BLaER1 (cell line): Measurements from ENCODE around the gene DCDC2.
"Not testable (repeated sequence)": the region's sequence is repeated elsewhere in the genome, so short reads cannot be mapped to it uniquely, and the experiment has no call there.

Experiments used
- H3K27ac ChIP-seq: shearing (Covaris generic); formaldehyde crosslinking; 2 replicates; pipeline ENCODE4 v1.8.1; 2022
- H3K27me3 ChIP-seq: shearing (Covaris generic); formaldehyde crosslinking; 2 replicates; pipeline ENCODE4 v1.8.1; 2022
- H3K36me3 ChIP-seq: shearing (Covaris generic); formaldehyde crosslinking; 2 replicates; pipeline ENCODE4 v1.8.1; 2022
- H3K4me1 ChIP-seq: shearing (Covaris generic); formaldehyde crosslinking; 2 replicates; pipeline ENCODE4 v1.8.1; 2022
- H3K4me2 ChIP-seq: shearing (Covaris generic); formaldehyde crosslinking; 2 replicates; pipeline ENCODE4 v1.8.1; 2022
- H3K4me3 ChIP-seq: shearing (Covaris generic); formaldehyde crosslinking; 2 replicates; pipeline ENCODE4 v1.8.1; 2022
- H3K9ac ChIP-seq: shearing (Covaris generic); formaldehyde crosslinking; 2 replicates; pipeline ENCODE4 v1.8.1; 2022
- H3K9me3 ChIP-seq: shearing (Covaris generic); formaldehyde crosslinking; 2 replicates; pipeline ENCODE4 v1.8.1; 2022
- H4K20me1 ChIP-seq: shearing (Covaris generic); formaldehyde crosslinking; 2 replicates; pipeline ENCODE4 v1.8.1; 2022
- Cebpa-rat ChIP-seq: shearing (Covaris generic); IDR thresholded peaks from 2 replicates; pipeline ENCODE4 v1.8.1; 2022

DCDC2 gene

GRCh38 chr6:24381476-24382219 lies 23.8 kb upstream of the DCDC2 start:
- H3K9ac ChIP-seq = no peak overlapping the region
- H3K36me3 ChIP-seq = no peaks in the 10 kb centered on the region
- no peak overlapping the region for H3K27ac ChIP-seq
- no peaks in the 10 kb centered on the region for H4K20me1 ChIP-seq
- H3K9me3 ChIP-seq = no peaks in the 10 kb centered on the region
- TF ChIP-seq Cebpa-rat = no peak
- H3K4me3 ChIP-seq = no peak overlapping the region
- H3K27me3 ChIP-seq = no peaks in the 10 kb centered on the region
- peaks cover 6% of the 10 kb centered on the region; the same call in 1 of the 2 replicates for H3K4me1 ChIP-seq
- H3K4me2 ChIP-seq = no peak overlapping the region

DNA sequence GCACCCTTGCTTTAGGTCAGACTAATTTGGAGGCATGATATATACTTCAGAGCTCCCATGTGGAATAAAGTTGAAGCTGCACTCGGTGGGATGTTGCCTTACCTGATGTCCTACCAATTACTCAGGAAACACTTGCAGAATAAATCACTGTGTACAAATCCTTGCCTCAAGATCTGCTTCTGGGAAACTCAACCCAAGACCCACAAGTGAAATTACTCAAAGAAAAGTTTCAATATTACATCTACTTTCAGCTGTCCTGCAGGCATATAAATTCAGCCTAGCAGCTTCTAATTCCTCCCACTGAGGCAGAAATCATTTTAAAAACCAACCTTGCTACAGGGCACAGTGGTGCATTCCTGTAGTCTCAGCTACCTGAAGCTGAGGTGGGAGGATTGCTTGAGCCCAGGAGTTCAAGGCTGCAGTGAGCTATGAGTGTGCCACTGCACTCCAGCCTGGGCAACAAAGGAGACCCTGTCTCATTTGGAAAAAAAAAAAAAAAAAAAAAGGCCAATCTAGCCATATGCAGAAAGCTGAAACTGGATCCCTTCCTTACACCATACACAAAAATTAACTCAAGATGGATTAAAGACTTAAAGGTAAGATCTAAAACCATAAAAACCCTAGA lies 20.7 kb upstream of the DCDC2 start:
- H3K27ac ChIP-seq = no peak overlapping the region
- H3K9ac ChIP-seq = no peak overlapping the region
- TF ChIP-seq Cebpa-rat = no peak

DNA sequence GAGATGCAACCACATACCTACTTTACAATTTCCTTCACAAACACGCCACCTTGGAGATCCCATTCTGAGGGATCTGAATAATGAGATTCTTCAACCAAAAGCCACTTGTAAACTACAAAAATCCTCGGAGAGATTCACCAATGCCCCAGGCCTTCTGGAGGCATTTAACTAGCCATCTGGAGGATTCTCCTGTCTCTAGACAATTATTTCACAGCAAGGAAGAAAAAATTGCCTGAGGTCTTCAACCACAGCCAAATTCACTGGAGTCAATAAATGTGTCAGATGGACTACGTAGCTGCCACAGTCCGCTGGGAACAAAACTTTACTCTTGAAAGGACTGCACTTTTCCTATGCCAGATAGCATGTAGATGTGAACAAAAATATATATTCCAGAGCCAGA lies 19.0 kb upstream of the DCDC2 start:
- H3K4me1 ChIP-seq = peaks cover 4% of the 10 kb centered on the region; the same call in 1 of the 2 replicates
- no peak overlapping the region for H3K9ac ChIP-seq
- H3K27me3 ChIP-seq = no peaks in the 10 kb centered on the region
- no peak overlapping the region for H3K4me3 ChIP-seq
- H4K20me1 ChIP-seq = no peaks in the 10 kb centered on the region
- no peaks in the 10 kb centered on the region for H3K36me3 ChIP-seq
- no peaks in the 10 kb centered on the region for H3K9me3 ChIP-seq
- TF ChIP-seq Cebpa-rat = no peak
- no peak overlapping the region for H3K27ac ChIP-seq
- H3K4me2 ChIP-seq = no peak overlapping the region

More for the DNA sequence above, 20.7 kb upstream of the DCDC2 start:
- Histone ChIP-seq H3K4me1 (peaks cover 6% of the 10 kb centered on the region; the same call in 1 of the 2 replicates), H4K20me1 (no peaks in the 10 kb centered on the region), H3K4me2 (no peak overlapping the region), H3K36me3 (no peaks in the 10 kb centered on the region), H3K9me3 (no peaks in the 10 kb centered on the region), H3K27me3 (no peaks in the 10 kb centered on the region), H3K4me3 (no peak overlapping the region)

DNA sequence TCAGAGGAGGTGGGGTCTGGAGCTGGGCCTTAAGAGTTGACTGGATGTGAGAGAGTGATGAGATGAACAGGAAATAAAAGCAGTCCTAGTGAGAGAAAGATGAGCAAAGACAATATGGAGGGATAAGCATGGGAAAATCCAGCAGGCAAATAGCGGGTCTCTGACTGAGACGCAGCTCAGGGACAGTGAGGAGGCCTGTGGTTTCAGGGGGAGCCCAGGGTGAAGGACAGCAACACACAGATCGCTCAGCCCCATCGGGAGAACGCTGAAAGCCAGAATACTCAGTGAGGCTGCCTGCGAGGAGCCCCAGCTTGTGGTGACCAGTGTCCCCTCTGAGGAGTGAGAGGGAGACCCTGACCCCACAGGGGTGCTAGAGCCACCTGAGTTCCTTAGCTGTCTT lies 16.8 kb upstream of the DCDC2 start:
- Histone ChIP-seq H4K20me1 (no peaks in the 10 kb centered on the region), H3K27ac (no peak overlapping the region), H3K4me2 (no peak overlapping the region), H3K4me3 (no peak overlapping the region), H3K27me3 (no peaks in the 10 kb centered on the region), H3K9me3 (no peaks in the 10 kb centered on the region), H3K9ac (no peak overlapping the region), H3K36me3 (no peaks in the 10 kb centered on the region), H3K4me1 (no peaks in the 10 kb centered on the region)
- TF ChIP-seq Cebpa-rat = no peak

DNA sequence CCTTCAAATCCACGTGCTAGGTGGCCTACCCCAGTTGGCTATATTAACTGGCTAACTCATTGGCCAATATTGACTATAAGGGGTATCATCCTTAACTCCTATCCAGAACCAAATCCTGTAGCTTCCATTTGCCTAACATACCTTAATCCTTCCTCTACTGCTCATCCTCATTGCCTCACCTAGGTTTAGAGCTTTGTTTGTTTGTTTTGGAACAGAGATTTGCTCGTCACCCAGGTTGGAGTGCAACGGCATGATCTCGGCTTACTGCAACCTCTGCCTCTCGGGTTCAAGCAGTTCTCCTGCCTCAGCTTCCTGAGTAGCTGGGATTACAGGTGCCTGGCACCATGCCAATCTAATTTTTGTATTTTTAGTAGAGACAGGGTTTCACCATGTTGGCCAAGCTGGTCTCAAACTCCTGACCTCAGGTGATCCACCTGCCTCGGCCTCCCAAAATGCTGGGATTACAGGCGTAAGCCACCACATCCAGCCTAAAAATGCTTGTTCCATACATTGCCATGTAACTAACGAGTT lies 7.3 kb upstream of the DCDC2 start:
- not testable (repeated sequence) for H3K27me3 ChIP-seq, H3K4me2 ChIP-seq, H3K36me3 ChIP-seq, H3K9ac ChIP-seq, H3K9me3 ChIP-seq, H4K20me1 ChIP-seq, H3K4me1 ChIP-seq, H3K4me3 ChIP-seq, H3K27ac ChIP-seq

DNA sequence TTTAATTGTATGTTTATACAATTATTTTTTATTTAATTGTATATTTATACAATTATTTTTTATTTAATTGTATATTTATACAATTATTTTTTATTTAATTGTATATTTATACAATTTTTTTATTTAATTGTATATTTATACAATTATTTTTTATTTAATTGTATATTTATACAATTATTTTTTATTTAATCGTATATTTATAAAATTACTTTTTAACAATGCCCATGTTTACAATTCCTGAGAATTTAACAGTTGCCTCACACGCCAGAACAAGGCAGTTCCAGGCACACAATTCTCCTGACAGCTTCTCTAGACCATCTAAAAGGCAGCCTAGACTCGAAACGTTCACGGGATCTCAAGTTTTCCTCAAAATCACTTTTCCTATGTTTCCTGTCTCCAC lies 4.5 kb upstream of the DCDC2 start:
- not testable (repeated sequence) for H3K4me3 ChIP-seq, H3K27ac ChIP-seq, H3K36me3 ChIP-seq, H3K27me3 ChIP-seq, H3K9ac ChIP-seq, H3K4me2 ChIP-seq, H4K20me1 ChIP-seq
- peaks cover 10% of the 10 kb centered on the region for H3K4me1 ChIP-seq
- H3K9me3 ChIP-seq = peaks cover 11% of the 10 kb centered on the region

GRCh38 chr6:24359640-24360454 lies 2.0 kb upstream of the DCDC2 start:
- Histone ChIP-seq H3K9ac (no peak overlapping the region), H3K4me2 (peak overlapping the region; percentile 66)
- no peak for TF ChIP-seq Cebpa-rat

GRCh38 chr6:24358219-24358821 lies 461 bp upstream of the DCDC2 start:
- no peaks in the 10 kb centered on the region for H4K20me1 ChIP-seq
- H3K9ac ChIP-seq = no peak overlapping the region
- no peak overlapping the region for H3K27ac ChIP-seq
- H3K9me3 ChIP-seq = peaks cover 14% of the 10 kb centered on the region
- no peak overlapping the region for H3K4me3 ChIP-seq
- TF ChIP-seq Cebpa-rat = no peak
- peaks cover 10% of the 10 kb centered on the region for H3K4me1 ChIP-seq
- H3K27me3 ChIP-seq = no peaks in the 10 kb centered on the region
- no peak overlapping the region for H3K4me2 ChIP-seq
- no peaks in the 10 kb centered on the region for H3K36me3 ChIP-seq

More at GRCh38 chr6:24359640-24360454, 2.0 kb upstream of the DCDC2 start:
- Histone ChIP-seq H3K27me3 (no peaks in the 10 kb centered on the region), H4K20me1 (no peaks in the 10 kb centered on the region), H3K9me3 (peaks cover 14% of the 10 kb centered on the region), H3K4me3 (peak overlapping the region; percentile 55), H3K4me1 (peaks cover 10% of the 10 kb centered on the region), H3K36me3 (no peaks in the 10 kb centered on the region), H3K27ac (no peak overlapping the region)

DNA sequence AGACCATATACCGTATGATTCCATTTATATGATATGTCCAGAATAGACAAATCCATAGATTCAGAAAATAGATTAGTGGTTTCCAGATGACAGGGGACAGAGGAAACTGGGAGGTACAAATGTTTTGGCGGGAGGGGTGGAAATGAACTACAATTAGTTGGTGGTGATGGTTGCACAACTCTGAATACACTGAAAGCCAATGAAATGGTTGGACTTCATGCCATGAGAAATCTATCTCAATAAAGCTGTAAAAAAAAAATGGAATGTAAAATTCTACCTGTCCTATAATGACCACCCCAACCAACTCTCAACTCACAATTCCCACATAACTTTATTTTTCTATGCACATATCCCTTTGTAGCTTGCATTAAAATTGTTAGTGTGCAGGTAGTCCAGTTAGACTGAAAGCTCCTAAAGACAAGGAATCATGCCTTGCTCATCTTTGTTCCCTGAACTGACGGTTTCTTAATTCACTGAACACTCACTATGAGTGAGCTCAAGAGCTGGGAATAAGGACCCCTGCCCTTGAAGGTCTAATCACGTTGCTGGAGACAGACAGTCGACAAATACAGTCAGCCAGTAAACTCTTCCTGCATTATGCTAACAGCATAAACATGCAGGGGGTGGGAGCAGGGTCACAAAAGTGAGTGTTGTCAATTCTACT lies 1.4 kb downstream of the DCDC2 start:
- Histone ChIP-seq H3K9ac (no peak overlapping the region), H3K4me3 (no peak overlapping the region), H3K4me2 (no peak overlapping the region), H3K9me3 (peaks cover 14% of the 10 kb centered on the region), H3K4me1 (peaks cover 10% of the 10 kb centered on the region), H3K27me3 (no peaks in the 10 kb centered on the region), H3K27ac (no peak overlapping the region), H3K36me3 (no peaks in the 10 kb centered on the region), H4K20me1 (no peaks in the 10 kb centered on the region)
- no peak for TF ChIP-seq Cebpa-rat
